HepG2 (cell line): ENCODE measurements around the gene SMPD2. TPM values are rescaled to one million over a fixed set of nuclear protein-coding genes. Genes with fewer than 3 reads are reported as not detected.

Source experiments
- ATAC-seq: fragments of 200-7000 bp; cut with Tn5 transposase; 3 replicates; pipeline ENCODE4 v1.9.1; 2020; ENCODE audit warnings: mild to moderate bottlenecking, moderate library complexity
- BruUV-seq: library from RNA; stranded (reverse); fragments of 400-500 nt; replicated peaks from 2 replicates; lab custom pipeline; 2021; lab: Mats Ljungman, UMichigan
- CTCF ChIA-PET: fragments of 300-600 bp; formaldehyde crosslinking; extraction: SDS; loops from one replicate; lab custom pipeline; 2021; ENCODE audit warnings: low total read pairs, inconsistent platforms, low intra/inter-chr PET ratio; lab: Yijun Ruan, JAX
- POLR2A ChIA-PET: fragments of 350-600 bp; sonication (Branson Sonifier 250); formaldehyde crosslinking; loops from one replicate; lab custom pipeline; 2020; ENCODE audit warnings: antibody characterized with exemption, inconsistent platforms; lab: Yijun Ruan, JAX
- DNase-seq: peaks from one replicate; pipeline ENCODE4 v3.0.0-alpha.2; 2015; ENCODE audit warnings: low spot score
- FAIRE-seq: peaks from 3 replicates; lab custom pipeline; 2011; peaks lifted over from hg19 to GRCh38; lab: Jason Lieb, UNC
- H2AFZ ChIP-seq: one replicate; pipeline ENCODE4 v1.6.1; 2011; ENCODE audit warnings: low read length, inconsistent platforms
- H3K27ac ChIP-seq: fragments of 300-600 bp; 3 replicates; pipeline ENCODE4 v1.8.0; 2011; ENCODE audit warnings: mixed run types, mild to moderate bottlenecking, mixed read lengths, low read length, inconsistent platforms; ENCODE audit not compliant: insufficient read depth; ENCODE audit errors: extremely low read length
- H3K27me3 ChIP-seq, 2 experiments: fragments of 200-600 bp in 1 of 2; 2 replicates in 1 of 2; 3 replicates in 1 of 2; pipeline versions ENCODE4 v1.6.0 to v1.8.0; 2011; ENCODE audit warnings: low read length in 2 of 2, mild to moderate bottlenecking in 2 of 2, moderate library complexity in 2 of 2, inconsistent platforms in 1 of 2; ENCODE audit not compliant: insufficient read depth in 2 of 2, control insufficient read depth in 1 of 2
- H3K36me3 ChIP-seq, 2 experiments: fragments of 200-600 bp in 1 of 2; replicated peaks in 1 of 2; 2 replicates in 1 of 2; 3 replicates in 1 of 2; pipeline versions ENCODE4 v1.5.1 to v1.8.0; 2011; ENCODE audit warnings: low read length in 2 of 2, inconsistent platforms in 1 of 2; ENCODE audit not compliant: insufficient read depth in 2 of 2, control insufficient read depth in 1 of 2
- H3K4me1 ChIP-seq: 2 replicates; pipeline ENCODE4 v1.5.1; 2012; ENCODE audit warnings: low read length, inconsistent platforms; ENCODE audit not compliant: insufficient read depth
- H3K4me2 ChIP-seq: 2 replicates; pipeline ENCODE4 v1.6.0; 2011; ENCODE audit warnings: low read depth, low read length, inconsistent platforms
- H3K4me3 ChIP-seq, 3 experiments: fragments of 200-600 bp in 1 of 3; sonication (generic), shearing (Covaris generic) in 1 of 3; replicated peaks in 1 of 3; 2 replicates each; pipeline ENCODE4 v1.5.1; 2011 to 2016; ENCODE audit warnings: low read length in 3 of 3, inconsistent platforms in 2 of 3, low read depth in 2 of 3, mild to moderate bottlenecking in 2 of 3, control low read depth in 1 of 3, mixed read lengths in 1 of 3; ENCODE audit not compliant: insufficient read depth in 1 of 3
- H3K79me2 ChIP-seq: one replicate; pipeline ENCODE4 v1.6.1; 2011; ENCODE audit warnings: low read length, inconsistent platforms; ENCODE audit not compliant: insufficient read depth
- H3K9ac ChIP-seq: 2 replicates; pipeline ENCODE4 v1.6.0; 2011; ENCODE audit warnings: mild to moderate bottlenecking, low read depth, low read length, inconsistent platforms; ENCODE audit not compliant: insufficient read depth
- H3K9me3 ChIP-seq: 2 replicates; pipeline ENCODE4 v1.5.1; 2012; ENCODE audit warnings: mild to moderate bottlenecking, low read length
- H4K20me1 ChIP-seq: 2 replicates; pipeline ENCODE4 v1.6.0; 2011; ENCODE audit warnings: inconsistent platforms, mild to moderate bottlenecking, low read length, moderate library complexity; ENCODE audit not compliant: insufficient read depth
- ATF7-NPFF ChIP-seq: sonication (generic); formaldehyde crosslinking; IDR thresholded peaks from 2 replicates; pipeline ENCODE4 v1.8.1; 2023; ENCODE audit warnings: mild to moderate bottlenecking, low read depth, missing genetic modification reagents, moderate library complexity
- CAMTA2 ChIP-seq: sonication (generic); formaldehyde crosslinking; IDR thresholded peaks from 2 replicates; pipeline ENCODE4 v1.4.0; 2020; ENCODE audit warnings: mild to moderate bottlenecking, missing genetic modification reagents, borderline replicate concordance
- CREBL2 ChIP-seq: sonication (generic); formaldehyde crosslinking; IDR thresholded peaks from 2 replicates; pipeline ENCODE4 v1.8.1; 2023; ENCODE audit warnings: missing genetic modification reagents, mild to moderate bottlenecking, borderline replicate concordance
- E2F1 ChIP-seq: sonication (generic); formaldehyde crosslinking; IDR thresholded peaks from 2 replicates; pipeline ENCODE4 v1.5.0; 2020; ENCODE audit warnings: missing genetic modification reagents
- GMEB2 ChIP-seq: IDR thresholded peaks from 2 replicates; pipeline ENCODE4 v1.6.1; 2016; ENCODE audit warnings: missing biosample characterization, missing genetic modification reagents, low read depth
- HDAC6 ChIP-seq: fragments of 200-600 bp; sonication (generic); IDR thresholded peaks from 2 replicates; pipeline ENCODE4 v1.7.0; 2017; ENCODE audit warnings: mild to moderate bottlenecking, antibody characterized with exemption, low read length, low read depth
- HMG20B ChIP-seq: conservative IDR thresholded peaks from 2 replicates; pipeline ENCODE4 v1.6.1; 2016; ENCODE audit warnings: missing genetic modification reagents, missing compliant biosample characterization
- SPEN ChIP-seq: sonication (generic); formaldehyde crosslinking; IDR thresholded peaks from 2 replicates; pipeline ENCODE4 v1.5.1; 2020; ENCODE audit warnings: low read depth, mild to moderate bottlenecking, missing genetic modification reagents
- ZBTB43 ChIP-seq: sonication (generic); formaldehyde crosslinking; conservative IDR thresholded peaks from 2 replicates; pipeline ENCODE4 v1.4.0; 2020; ENCODE audit warnings: missing genetic modification reagents
- ZC3H13 ChIP-seq: sonication (generic); formaldehyde crosslinking; IDR thresholded peaks from 2 replicates; pipeline ENCODE4 v1.8.1; 2023; ENCODE audit warnings: mild to moderate bottlenecking, missing genetic modification reagents, moderate library complexity
- ZNF138 ChIP-seq: sonication (generic); formaldehyde crosslinking; IDR thresholded peaks from 2 replicates; pipeline ENCODE4 v1.5.0; 2020; ENCODE audit warnings: mild to moderate bottlenecking, low read depth, missing genetic modification reagents
- ZNF33B ChIP-seq: sonication (generic); formaldehyde crosslinking; IDR thresholded peaks from 2 replicates; pipeline ENCODE4 v1.5.1; 2020; ENCODE audit warnings: mild to moderate bottlenecking, missing genetic modification reagents
- ZNF414 ChIP-seq: sonication (generic); formaldehyde crosslinking; IDR thresholded peaks from 2 replicates; pipeline ENCODE4 v1.5.0; 2020; ENCODE audit warnings: missing genetic modification reagents
- ZNF432 ChIP-seq: sonication (generic); formaldehyde crosslinking; IDR thresholded peaks from 2 replicates; pipeline ENCODE4 v1.5.0; 2020; ENCODE audit warnings: missing genetic modification reagents, mild to moderate bottlenecking, borderline replicate concordance
- ZNF556 ChIP-seq: sonication (generic); formaldehyde crosslinking; IDR thresholded peaks from 2 replicates; pipeline ENCODE4 v1.4.0; 2020; ENCODE audit warnings: mild to moderate bottlenecking, missing genetic modification reagents, borderline replicate concordance
- ZNF569 ChIP-seq: sonication (generic); formaldehyde crosslinking; IDR thresholded peaks from 2 replicates; pipeline ENCODE4 v1.5.0; 2020; ENCODE audit warnings: mild to moderate bottlenecking, missing genetic modification reagents, moderate library complexity, borderline replicate concordance
- ZNF619 ChIP-seq: sonication (generic); formaldehyde crosslinking; IDR thresholded peaks from 2 replicates; pipeline ENCODE4 v1.4.0; 2020; ENCODE audit warnings: mild to moderate bottlenecking, missing genetic modification reagents
- ZNF782 ChIP-seq: sonication (generic); formaldehyde crosslinking; IDR thresholded peaks from 2 replicates; pipeline ENCODE4 v1.4.0; 2020; ENCODE audit warnings: missing genetic modification reagents, mild to moderate bottlenecking, borderline replicate concordance
- ZSCAN31 ChIP-seq: sonication (generic); formaldehyde crosslinking; IDR thresholded peaks from 2 replicates; pipeline ENCODE4 v1.5.0; 2020; ENCODE audit warnings: low read depth, mild to moderate bottlenecking, missing genetic modification reagents
- WGBS: methylation state at CpG from one replicate; pipeline ENCODE4 v1.1.6; 2017; ENCODE audit warnings: low lambda C conversion rate; 5-methylcytosine and 5-hydroxymethylcytosine counted together
- in situ Hi-C: cut with HindIII; loops from 2 replicates; pipeline ENCODE4 v1.10.0; 2017; ENCODE audit warnings: low pct_unique_long_range_greater_than_20kb; ENCODE audit not compliant: extremely low pct_ligation_motif_present
- intact Hi-C: fragments of 100-400 bp; cut with micrococcal nuclease; formaldehyde crosslinking; loops from one replicate; pipeline ENCODE4 v1.10.0; 2022; ENCODE audit not compliant: unreplicated experiment
- polyA plus RNA-seq, 8 experiments: library from polyadenylated mRNA; depleted of rRNA in 3 of 8; stranded (reverse) in 7 of 8; unstranded in 1 of 8; fragments of >200 nt; fragmentation: Illumina TruSeq in 4 of 8; extraction: Trizol in 4 of 8; gene quantifications; 2 replicates each; pipeline versions ENCODE4 v1.2.1 to v1.2.3, GENCODE V29; 2011 to 2016; ENCODE audit warnings: low read depth in 4 of 8, missing spikeins in 1 of 8, mixed read lengths in 1 of 8; ENCODE audit not compliant: insufficient read depth in 1 of 8
- total RNA-seq, 5 experiments: library from RNA; depleted of rRNA; stranded (reverse); fragments of >200 nt; fragmentation: Illumina TruSeq; extraction: Trizol; gene quantifications; 2 replicates each; pipeline ENCODE4 v1.2.3, GENCODE V29; 2016; ENCODE audit warnings: low read depth in 1 of 5

Gene SMPD2
- total and polyA plus RNA-seq, 2 of the 13 experiments (the other 11 are each of a cell fraction or from before 2014, with no cell fraction given): 5.9 to 10.6 TPM

GRCh38 chr6:109472132-109472995, 31.8 kb downstream of the SMPD2 start:
- DNase-seq: no peak
- no peak overlapping the region for H3K27ac ChIP-seq
- intact Hi-C loops: no loop called here
- CTCF ChIA-PET: no interaction called here
- BruUV-seq: no TSS peak
- TF ChIP-seq ZSCAN31 (CRISPR knock-in tag): no peak
- no peak for TF ChIP-seq HMG20B (CRISPR knock-in tag)
- no peak for TF ChIP-seq ZBTB43 (CRISPR knock-in tag)
- no peak for TF ChIP-seq ZNF414 (CRISPR knock-in tag)
- TF ChIP-seq HDAC6: no peak
- no peak for TF ChIP-seq ZC3H13 (CRISPR knock-in tag)
- TF ChIP-seq ZNF33B (CRISPR knock-in tag): no peak
- TF ChIP-seq ZNF782: no peak
- TF ChIP-seq ZNF556 (CRISPR knock-in tag): no peak
- TF ChIP-seq ATF7-NPFF: no peak
- no peak for TF ChIP-seq SPEN (CRISPR knock-in tag)
- TF ChIP-seq GMEB2 (CRISPR knock-in tag): no peak
- no peak for TF ChIP-seq E2F1 (CRISPR knock-in tag)
- no peak for TF ChIP-seq ZNF569 (CRISPR knock-in tag)
- no peak for TF ChIP-seq ZNF432
- TF ChIP-seq CAMTA2 (CRISPR knock-in tag): no peak
- no peak for TF ChIP-seq ZNF619 (CRISPR knock-in tag)
- no peak for TF ChIP-seq ZNF138 (CRISPR knock-in tag)
- TF ChIP-seq CREBL2 (CRISPR knock-in tag): no peak
- TF ChIP-seq, all 625 proteins: peak for 0
- no peak overlapping the region for H3K9ac ChIP-seq
- FAIRE-seq (no peak), ATAC-seq (no peak)
- in situ Hi-C loops: no loop called here
- no peaks in the 10 kb centered on the region for H4K20me1 ChIP-seq
- H3K4me3 ChIP-seq: no peak overlapping the region
- no peak overlapping the region for H2AFZ ChIP-seq
- POLR2A ChIA-PET: no interaction called here
- 99% methylated on average over 9 of the region's 9 CpGs for WGBS
- H3K9me3 ChIP-seq: no peaks in the 10 kb centered on the region
- peaks cover 2% of the 10 kb centered on the region for H3K79me2 ChIP-seq
- H3K4me1 ChIP-seq: peaks cover 11% of the 10 kb centered on the region
- H3K4me2 ChIP-seq: no peak overlapping the region
- H3K27me3 ChIP-seq: no peaks in the 10 kb centered on the region
- H3K36me3 ChIP-seq: peaks cover 20 to 61% of the 10 kb centered on the region in 2 experiments; a peak in 4 of 5 replicates
